ENCODE data around the gene PID1.

Gene PID1

GRCh38 chr2:229257985-229258384 lies 13.1 kb downstream of the PID1 start:
- DNase-seq, result no peak

- no peak for DNase-seq
Measured at GRCh38 chr2:229256376-229256775, 14.7 kb downstream of the PID1 start.

- no peak for DNase-seq
Measured at GRCh38 chr2:229254206-229254605, 16.9 kb downstream of the PID1 start.

GRCh38 chr2:229252996-229253395 lies 18.1 kb downstream of the PID1 start:
- no peak for DNase-seq

GRCh38 chr2:229252280-229252679 lies 18.8 kb downstream of the PID1 start:
- DNase-seq, result no peak

GRCh38 chr2:229249536-229249935 lies 21.6 kb downstream of the PID1 start:
- no peak for DNase-seq

- no peak for DNase-seq
Measured at GRCh38 chr2:229246334-229246733, 24.8 kb downstream of the PID1 start.

GRCh38 chr2:229244975-229245374 lies 26.1 kb downstream of the PID1 start:
- DNase-seq, result no peak

- DNase-seq, result no peak
Measured at GRCh38 chr2:229243890-229244560, 27.1 kb downstream of the PID1 start.

- DNase-seq, result no peak
Measured at GRCh38 chr2:229240984-229241491, 30.0 kb downstream of the PID1 start.

- no peak for DNase-seq
Measured at GRCh38 chr2:229239021-229239420, 32.1 kb downstream of the PID1 start.

- no peak for DNase-seq
Measured at GRCh38 chr2:229237270-229237669, 33.8 kb downstream of the PID1 start.

- no peak for DNase-seq
Measured at GRCh38 chr2:229235131-229235914, 35.8 kb downstream of the PID1 start.

- no peak for DNase-seq
Measured at GRCh38 chr2:229231885-229232284, 39.2 kb downstream of the PID1 start.

- DNase-seq, result no peak
Measured at GRCh38 chr2:229231328-229231868, 39.7 kb downstream of the PID1 start.

- DNase-seq, result no peak
Measured at GRCh38 chr2:229230911-229231310, 40.2 kb downstream of the PID1 start.

- DNase-seq, result no peak
Measured at GRCh38 chr2:229230256-229230655, 40.8 kb downstream of the PID1 start.

GRCh38 chr2:229226382-229226781 lies 44.7 kb downstream of the PID1 start:
- no peak for DNase-seq

- no peak for DNase-seq
Measured at GRCh38 chr2:229223107-229223506, 48.0 kb downstream of the PID1 start.

- no peak for DNase-seq
Measured at GRCh38 chr2:229221641-229222040, 49.4 kb downstream of the PID1 start.

GRCh38 chr2:229220254-229220653 lies 50.8 kb downstream of the PID1 start:
- no peak for DNase-seq

- DNase-seq, result no peak
Measured at GRCh38 chr2:229218329-229218921, 52.7 kb downstream of the PID1 start.

- no peak for DNase-seq
Measured at GRCh38 chr2:229212241-229212640, 58.8 kb downstream of the PID1 start.

GRCh38 chr2:229210641-229211040 lies 60.4 kb downstream of the PID1 start:
- no peak for DNase-seq

All from hematopoietic multipotent progenitor cell treated with erythropoietin and hydrocortisone succinate and interleukin-3 and kit ligand, for 8 days (in vitro differentiated cells).